Germinal center (tissue), 1 donor: Measurements from ENCODE around the gene EFNA3.

Source experiments
- DNase-seq: peaks from one replicate; pipeline ENCODE4 v3.0.0; 2012; ENCODE audit warnings: mixed read lengths, low spot score

Gene EFNA3

DNA sequence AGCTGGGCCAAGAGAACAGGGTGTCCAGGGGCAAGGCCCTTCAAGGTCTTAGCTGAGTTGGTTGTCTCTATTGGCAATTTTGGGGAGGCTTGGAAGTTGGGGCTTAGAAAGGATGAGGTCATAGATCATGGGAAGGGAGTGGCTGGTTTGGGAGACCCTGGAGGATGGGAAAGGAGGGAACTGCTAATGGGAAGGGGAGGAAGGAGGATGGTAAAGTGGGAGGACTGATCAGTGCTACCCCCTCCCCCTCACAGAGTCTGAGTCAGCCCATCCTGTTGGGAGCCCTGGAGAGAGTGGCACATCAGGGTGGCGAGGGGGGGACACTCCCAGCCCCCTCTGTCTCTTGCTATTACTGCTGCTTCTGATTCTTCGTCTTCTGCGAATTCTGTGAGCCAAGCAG is 10.0 kb upstream of the EFNA3 start:
- DNase-seq, result no peak

DNA sequence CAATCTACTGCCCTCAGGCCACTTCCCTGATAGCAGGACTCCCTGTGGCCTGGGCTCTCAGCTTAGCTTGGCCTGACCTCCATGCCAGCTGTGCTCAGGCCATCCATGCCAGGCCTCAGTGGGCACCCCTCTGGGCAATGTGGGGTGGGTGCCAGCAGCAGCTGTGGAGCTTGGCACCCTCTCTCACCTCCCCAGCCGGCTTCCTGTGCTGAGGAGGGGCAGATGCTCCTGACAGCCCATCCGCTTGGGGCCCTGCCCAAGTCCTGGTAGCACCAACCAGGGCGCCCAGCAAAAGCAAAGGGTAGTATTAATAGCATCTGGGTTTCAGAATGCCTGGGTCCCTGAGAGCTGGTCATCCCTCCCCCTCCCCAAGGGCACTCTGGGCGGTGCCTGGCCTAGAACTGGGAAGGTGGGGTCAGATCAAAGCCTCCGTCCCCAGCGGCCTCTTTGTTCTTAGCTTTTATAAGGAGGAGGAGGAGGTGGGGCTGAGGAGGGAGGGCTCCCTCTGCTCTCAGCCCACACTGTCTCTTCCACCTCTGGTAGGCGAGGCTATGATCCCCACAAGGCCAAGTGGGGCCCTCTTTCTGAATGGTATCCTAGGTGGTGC is 9.0 kb upstream of the EFNA3 start:
- DNase-seq, result no peak

DNA sequence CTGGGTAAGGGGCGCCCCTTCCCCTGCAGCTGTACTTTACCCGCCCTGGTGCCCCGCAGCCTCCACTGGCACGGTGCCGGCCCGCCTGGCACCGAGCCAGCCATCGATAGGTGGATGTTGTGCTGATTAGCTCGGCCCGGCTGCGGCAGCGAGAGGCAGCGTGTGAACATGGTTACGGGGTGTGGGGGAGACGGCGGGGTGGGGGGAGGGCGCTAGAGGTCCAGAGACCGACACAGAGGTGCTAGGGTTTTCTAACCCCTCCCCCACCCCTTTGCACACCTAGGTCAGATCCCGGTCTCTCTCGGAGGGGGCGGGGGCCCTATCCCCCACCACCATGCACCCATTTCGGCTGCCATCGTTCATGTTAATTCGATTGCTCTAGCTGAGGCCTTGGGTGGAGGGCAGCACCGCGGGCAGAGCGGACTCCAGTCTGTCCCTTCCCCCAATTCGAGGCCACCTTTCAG is 8.4 kb upstream of the EFNA3 start:
- no peak for DNase-seq

DNA sequence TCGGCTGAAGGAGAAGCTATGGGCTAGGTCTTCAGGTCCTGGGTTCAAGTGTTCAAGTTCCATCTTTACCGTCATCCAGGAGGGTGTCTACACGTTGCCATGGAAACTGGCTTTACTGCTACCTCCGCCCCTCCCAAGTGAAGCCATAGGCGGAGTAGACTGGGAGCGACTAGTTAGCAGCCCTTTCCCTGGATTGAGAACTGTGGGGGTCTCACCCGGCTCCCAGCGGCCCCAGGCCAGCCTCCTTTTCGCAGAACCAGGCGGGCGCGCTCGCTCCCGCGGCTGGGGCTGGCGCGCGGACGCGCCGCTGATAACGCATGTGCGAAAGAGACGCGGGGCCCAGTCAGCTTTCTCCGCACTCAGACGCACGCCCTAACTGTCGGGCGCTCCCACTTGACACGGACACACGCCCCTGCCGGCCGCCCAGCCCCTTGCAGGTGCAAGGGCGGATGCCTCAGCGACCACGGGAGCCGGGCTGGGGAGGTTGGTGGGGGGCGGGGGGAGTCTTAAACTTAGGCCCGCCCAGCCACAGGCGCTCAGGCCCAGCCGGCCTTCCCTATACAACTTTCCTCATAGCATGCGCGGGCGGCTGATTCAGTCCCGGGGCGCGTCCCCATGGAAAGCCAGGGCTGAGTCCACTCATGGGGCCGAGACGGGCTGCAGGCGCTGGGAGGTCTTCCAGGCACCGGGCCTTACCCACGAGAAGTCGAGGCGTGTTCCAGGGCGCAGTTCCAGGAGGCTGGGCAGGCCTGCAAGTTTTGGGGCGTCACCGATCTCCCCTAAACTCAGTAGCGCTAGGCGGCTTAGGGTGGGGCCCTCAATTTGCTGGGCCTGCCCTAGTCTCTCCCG is 7.7 kb upstream of the EFNA3 start:
- DNase-seq, result peak; percentile 84

DNA sequence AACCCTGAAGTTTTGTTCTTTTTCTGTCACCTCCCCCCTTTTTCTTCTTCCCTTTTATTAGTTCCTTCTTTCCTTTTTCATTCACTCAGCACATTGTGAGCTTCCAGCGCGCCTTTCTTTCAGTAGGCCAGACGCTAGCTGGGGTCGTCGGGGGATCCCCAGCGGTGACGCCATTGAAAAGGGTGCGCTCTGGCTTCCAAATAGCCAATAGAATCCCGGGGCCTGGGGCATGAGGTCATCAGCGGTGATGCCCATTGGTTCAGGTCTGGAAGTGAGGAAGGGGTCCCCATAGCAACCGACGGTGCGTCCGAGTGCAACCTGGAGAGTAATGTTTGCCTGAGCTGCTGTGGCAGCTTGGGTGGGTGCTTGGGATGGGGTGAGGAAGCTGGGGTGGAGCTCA is 6.9 kb upstream of the EFNA3 start:
- DNase-seq, result no peak

DNA sequence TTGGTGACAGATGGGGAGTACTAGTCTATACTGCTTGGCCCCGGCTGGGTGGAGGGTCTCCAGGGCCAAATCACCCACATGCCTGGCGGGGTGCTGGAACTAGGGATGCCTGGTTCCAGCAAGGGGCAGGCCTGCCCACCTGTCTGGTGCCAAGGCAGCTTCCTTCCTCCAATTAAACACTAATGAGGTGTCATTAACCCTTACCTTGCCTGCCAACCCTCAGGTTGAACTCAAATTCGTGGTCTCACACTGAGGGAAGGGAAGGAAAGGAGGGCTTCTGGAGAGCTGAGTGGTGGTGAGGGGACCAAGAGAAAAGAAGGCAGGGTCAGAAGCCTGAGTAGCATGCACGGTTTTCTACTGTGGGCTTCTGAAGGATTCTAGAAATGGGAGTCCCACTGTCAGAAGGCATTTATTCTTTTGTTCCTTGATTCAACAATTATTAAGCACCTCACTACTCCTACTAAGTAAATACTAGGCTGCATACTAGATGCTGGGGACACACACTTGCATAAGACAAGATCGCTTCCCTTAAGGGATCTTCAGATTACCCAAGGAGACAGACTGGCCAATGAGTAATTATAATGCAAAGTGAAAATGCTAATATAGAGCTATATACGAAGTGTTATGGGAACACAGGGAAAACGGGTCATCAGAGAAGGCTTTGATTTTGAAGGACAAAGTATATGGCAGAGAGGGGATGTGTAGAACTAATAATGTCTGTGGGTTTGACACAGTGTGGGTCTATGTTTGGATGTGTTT is 5.9 kb upstream of the EFNA3 start:
- DNase-seq, result no peak

DNA sequence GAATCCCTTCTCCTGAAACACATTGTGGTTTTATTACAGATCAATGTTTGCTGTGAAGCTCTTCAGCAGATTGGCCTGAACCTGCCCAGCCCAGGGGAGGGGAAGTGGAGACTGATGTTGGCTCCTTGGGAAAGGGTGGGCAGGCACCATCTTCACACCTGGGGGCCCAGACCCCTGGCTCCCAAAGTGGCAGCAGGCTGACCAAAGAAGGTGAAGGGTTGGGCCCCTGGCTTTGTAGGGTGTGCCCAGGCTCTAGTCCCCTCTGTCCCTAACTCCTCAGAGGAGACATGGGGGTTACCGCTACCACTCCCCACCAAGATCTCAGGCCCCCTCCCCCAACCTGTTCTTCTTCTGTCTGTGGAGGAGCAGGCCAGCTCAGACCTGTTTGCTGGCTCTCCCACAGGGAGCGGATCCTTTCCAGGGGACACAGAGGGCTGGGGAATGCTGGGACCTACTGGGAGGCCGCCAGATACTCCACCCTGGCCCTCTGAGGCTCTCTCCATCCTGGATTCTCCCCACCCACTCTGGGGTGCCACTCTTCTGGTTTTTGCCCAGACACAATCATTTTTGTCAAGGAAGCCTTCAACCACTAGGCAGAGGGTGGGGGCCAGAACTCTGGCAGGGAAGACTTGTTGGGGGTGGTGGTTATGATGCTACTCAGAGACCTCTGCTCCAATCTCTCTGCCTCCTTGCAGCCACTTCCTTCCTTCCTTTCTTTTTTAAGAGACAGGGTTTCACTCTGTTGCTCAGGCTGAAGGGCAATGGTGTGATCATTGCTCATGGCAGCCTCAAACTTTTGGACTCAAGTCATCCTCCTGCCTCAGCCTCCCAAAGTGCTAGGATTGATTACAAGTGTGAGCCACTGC is 5.0 kb upstream of the EFNA3 start:
- no peak for DNase-seq

DNA sequence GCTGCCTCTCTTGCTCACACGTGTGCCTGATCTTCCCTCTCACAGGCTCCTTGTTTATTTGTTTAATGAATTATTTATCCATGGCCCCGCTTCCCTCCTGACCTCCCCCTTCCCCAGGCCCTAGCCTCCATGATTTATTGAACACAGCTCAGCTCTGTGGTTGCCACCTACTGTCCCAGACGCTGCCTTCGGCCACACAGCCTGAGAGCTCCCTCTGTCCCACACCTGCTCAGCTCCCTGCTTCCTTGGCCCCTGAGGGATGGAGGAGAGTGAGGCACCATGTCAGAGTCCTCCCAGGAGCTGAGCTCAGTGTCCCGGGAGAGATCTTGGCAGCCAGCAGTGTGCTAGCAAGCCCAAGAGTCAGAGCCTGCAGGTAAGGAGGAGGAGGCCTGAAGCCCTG is 3.1 kb upstream of the EFNA3 start:
- DNase-seq, result no peak

DNA sequence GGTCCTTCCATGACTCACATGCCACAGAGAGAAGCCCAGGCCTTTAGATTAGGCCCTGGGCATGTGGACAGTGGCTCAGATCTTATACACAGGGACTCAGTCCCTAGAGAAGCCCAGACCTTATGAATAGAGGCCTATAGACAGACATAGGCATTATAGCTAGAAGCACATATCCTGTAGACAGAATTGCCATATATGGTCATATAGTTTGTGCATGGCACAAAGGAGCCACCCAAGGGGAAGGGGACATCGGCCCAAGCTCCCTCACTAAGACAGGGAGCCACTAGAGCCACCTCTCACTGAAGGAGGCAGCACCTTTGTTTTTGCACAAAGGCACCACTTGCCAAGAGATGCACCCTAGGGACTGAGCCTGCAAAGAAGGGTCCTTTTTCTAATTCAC is 2.3 kb upstream of the EFNA3 start:
- no peak for DNase-seq

DNA sequence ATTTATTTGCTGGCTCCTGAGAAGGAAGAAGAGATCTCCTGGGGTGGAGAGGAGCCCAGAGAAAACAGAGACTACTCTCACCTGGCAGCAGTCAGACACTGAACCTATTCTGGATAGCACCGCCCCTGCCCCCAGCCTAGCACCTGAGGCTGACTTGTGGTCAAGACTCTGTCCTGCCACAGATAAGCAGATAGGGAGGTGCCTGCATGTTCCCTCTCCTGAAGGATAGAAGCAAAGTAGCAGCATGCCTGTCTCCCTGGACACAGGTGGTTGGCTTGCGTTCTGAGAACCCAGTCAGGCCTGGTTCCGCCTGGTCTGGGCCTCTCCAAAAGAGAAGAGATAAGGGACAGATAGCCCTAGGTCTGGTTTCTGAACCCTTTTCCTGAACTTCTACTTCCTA is 1.3 kb upstream of the EFNA3 start:
- no peak for DNase-seq

DNA sequence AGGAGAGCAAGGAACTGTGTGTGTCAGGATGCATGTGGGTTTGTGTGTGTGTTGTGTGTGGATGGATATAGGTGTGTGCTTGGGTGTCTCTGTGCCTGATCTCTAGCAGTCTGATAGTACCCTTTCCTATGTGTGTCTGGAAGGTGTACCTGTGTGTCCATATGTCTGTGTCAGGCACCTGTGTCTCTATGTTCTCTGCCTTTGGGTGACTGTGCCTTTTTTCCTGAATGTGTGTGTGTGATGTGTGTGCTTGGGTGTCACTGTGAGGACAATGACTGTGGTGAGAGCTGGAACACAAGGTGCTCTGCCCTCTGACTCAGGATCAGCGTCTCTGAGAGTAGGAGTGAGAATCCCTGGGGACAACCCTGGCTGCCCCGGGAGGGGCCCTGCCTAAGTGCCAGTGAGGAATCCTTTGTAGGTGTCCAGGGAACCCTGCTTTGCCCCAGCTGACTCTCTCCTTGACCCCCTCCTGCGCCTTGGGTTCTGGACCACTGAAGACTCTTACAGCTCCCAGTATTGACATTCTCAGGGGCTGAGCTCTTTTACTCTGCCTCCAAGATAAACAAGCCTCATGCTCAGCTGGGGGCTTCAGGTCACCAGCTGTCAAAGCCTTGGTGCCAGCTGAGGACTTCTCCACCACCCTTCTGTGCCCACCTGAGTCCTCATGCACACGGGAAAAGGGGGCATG is 735 bp upstream of the EFNA3 start:
- no peak for DNase-seq

DNA sequence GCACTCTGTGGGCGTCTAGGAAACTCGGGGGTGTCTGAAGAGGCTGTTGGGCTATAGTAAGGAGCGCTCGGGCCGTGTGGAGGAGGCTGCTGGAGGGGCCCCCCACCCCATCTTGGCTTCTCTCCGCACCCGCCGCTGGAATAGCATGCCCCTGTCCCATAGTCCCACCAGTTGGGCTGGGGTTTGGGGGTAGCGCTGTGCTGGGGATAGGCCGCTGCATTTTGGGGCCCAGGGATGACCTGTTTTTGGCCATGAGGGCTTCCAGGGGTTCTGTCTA is 511 bp downstream of the EFNA3 start:
- no peak for DNase-seq

DNA sequence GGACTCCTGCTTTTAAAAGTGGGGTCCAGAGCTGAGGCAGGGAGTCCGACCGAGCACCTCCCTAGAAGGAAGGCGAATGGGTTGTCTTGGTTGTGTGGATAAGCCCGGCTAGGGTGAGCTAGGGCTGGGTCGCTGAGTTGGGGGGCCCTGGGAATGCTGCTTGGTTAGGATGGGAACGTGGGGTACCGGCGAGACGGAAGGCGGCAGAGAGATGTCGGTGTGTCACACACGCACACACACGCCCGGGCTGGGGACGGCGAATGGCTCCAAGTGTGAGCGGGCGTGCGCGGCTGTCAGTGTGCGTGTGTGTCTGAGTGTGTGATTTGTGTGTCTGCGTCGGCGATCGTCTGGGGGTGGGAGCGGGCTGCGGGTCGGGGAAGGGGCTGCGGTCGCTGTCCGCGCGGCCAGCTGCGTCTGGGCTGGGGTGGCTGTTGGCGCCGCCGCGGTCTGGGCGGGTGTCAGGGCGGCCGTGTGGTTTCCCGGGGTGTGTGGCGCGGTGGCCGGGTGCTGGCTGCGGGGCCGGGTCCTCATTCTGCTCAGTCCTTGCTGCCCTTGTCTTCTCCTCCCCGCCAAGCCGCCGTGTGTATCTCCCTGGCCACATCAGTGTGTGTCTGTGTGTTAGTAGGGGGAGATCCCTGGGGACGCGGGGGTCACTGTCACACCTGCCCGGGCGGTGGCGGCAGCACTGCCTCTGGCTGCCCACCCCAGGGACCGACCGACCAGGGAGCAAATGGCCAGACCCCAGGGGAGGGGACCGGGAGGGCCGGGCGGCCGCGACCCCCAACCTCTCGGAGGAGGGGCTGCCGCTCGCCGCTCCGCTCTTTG is 1.1 kb downstream of the EFNA3 start:
- DNase-seq, result no peak

DNA sequence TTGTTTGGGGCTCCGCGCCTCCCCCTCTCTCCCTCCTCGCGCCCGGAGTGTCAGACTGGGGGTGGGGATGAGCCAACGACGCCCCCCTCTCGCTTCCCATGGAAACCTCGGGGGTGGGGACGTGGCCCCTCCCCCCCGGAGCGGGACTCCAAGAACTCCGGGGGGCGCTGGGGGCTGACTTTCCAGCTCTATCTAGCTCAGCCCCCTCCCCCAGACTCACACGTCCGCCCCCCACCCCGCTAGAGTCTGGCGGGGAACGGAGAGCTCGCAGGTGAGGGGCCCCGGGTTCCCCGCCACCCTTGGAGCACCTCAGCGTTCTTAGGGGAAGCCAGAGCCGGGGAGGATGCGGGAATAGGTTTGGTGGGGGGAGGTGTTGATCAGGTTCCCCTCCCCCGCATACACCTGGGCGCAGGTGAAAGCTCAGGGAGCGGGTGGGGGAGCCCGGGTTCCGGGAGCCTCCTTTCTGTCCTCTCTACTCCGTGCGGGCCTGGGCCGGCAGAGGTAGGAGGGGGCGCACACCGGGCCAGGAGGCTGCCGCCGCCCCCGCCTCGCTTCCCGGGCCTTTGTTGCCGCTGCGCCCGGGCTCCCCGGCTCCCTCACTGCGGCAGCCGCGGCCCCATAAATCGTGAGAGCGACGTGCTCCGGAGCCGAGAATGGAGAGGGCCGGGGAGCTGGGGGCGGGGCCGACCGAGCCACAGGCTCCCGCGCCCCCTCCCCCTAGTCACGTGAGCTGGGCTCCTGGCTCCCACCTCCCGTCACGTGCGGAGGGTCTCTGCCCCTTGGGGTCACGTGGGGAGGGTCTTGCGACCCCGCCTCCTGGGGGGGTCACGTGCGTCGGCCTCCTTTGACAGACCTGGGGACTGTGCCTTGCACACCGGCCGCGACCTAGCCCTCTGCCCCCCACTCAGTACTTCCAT is 1.9 kb downstream of the EFNA3 start:
- DNase-seq, result no peak

DNA sequence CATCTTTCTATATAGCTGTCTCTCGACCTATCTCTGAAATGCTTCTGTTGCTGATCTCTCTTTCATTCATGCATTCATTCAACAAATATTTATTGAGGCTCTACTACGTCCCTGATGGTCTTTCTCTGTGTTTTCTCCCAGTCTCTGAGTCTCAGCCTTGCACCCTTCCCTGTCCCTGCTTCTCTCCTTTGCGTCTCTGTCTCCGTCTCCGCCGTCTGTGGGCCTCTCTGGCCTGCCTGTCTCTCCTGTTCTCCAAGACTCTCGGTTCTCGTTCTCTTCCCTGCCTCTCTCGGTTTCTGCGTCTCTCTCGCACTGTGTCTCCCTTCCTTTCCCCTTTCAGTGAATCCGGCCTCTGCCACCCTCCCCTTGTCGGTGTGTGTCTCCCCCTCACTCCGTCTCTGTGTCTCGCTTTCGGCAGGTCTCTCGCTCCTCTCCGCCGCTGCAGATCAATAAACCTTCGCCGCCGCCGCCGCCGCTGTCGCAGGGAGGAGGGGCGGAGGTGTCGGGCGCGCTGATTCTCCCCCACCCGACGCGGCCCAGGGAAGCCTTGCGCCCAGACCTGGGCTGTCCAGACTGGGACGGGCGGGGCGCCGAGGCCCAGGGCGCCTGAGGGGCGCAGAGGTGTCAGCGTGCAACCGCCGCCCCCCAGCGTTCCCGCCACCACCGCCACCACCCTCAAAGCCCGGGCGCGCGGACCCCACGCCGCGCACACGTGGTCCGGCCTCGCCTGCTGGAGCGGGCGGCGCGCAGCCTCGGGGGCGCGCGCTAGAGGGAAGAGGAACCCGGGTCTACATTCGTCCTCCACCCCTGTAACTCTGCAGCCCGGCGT is 3.0 kb downstream of the EFNA3 start:
- no peak for DNase-seq

DNA sequence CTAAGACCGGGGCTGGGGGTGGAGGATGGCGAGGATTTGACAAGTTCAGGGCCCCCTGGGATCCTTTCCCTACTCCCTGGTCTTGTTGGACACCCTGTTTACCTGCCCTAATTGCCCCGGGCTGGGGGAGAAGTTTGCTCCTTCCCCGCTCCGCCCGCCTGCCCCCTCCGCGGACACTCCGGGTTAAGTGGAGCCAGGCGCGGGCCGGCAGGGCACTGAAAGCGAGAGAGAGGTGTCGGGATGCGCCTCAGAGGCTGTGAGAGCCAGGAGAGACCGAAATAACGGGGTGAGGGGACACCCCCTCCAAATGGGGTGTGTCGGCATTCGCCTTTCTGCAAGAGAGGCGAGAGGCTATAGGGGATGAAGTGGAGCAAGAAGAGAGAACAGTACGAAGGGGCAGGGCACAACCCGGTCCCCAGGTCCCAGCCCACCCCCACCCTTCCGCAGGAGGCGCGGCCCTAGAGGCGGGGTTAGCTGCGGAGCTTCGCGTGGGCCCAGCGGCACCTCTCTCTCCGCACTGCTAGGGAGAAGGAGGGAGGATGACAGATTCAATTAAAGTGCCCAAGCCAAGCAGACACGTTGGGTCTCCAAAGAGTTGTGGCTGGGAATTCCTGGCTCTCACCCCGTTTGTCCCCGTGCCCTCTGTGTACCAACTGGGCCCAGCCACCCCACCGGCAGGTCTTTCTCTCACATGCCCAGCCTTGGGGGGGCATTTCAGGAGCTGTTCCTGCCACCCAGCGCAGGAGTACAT is 3.8 kb downstream of the EFNA3 start:
- no peak for DNase-seq

DNA sequence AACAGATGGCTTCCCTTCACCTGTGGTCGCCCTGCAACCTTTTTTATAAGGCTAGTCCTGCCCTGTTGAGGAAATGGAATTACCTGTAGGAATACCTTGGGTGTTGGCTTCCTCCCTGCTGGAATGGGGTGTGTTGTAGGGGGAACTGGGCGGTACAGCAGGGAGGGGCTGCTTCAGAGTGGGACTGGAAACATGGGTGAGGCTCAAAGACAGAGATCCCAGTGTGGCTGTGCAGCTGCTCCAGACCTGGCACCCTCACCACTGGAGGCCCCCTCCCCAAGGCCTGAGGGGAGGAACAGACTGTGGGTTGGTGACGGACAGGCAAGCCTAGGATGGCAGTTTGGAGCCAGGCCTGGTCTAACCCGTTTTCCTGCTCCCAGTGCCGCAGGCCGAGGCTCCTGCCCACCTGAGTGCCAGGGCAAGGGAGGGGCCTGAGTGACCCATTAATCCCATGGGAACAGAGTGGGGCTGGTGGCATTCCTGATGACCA is 4.5 kb downstream of the EFNA3 start:
- no peak for DNase-seq
